WTC11 (cell line): Measurements from ENCODE around the gene LRRFIP1. TPM values are rescaled to one million over a fixed set of nuclear protein-coding genes. Genes with fewer than 3 reads are reported as not detected.

Source experiments
- ATAC-seq: fragments of 200-7000 bp; cut with Tn5 transposase; 2 replicates; pipeline ENCODE4 v1.10.0; 2021; ENCODE audit warnings: mild to moderate bottlenecking, moderate library complexity
- CTCF ChIA-PET: fragments of 300-600 bp; sonication (Branson Sonifier 250); formaldehyde crosslinking; loops from one replicate; lab custom pipeline; 2021; ENCODE audit warnings: antibody characterized with exemption; lab: Charles Lee
- POLR2A ChIA-PET: fragments of 350-600 bp; sonication (Branson Sonifier 250); formaldehyde crosslinking; loops from one replicate; lab custom pipeline; 2021; ENCODE audit warnings: antibody characterized with exemption; lab: Charles Lee
- DNase-seq: peaks from one replicate; pipeline ENCODE4 v3.0.0; 2021; ENCODE audit warnings: low spot score
- H3K27ac Mint-ChIP-seq: 2 replicates; pipeline ENCODE4 v1.8.0; 2021; ENCODE audit warnings: mixed read lengths
- H3K27me3 Mint-ChIP-seq: 2 replicates; pipeline ENCODE4 v1.8.0; 2021; ENCODE audit warnings: low read depth, mild to moderate bottlenecking, moderate library complexity, mixed read lengths
- H3K36me3 Mint-ChIP-seq: 2 replicates; pipeline ENCODE4 v1.8.0; 2021; ENCODE audit warnings: mixed read lengths
- H3K4me1 Mint-ChIP-seq: 2 replicates; pipeline ENCODE4 v1.8.0; 2022; ENCODE audit warnings: mixed read lengths
- H3K4me3 Mint-ChIP-seq: 2 replicates; pipeline ENCODE4 v1.8.0; 2021; ENCODE audit warnings: mild to moderate bottlenecking, moderate library complexity, mixed read lengths
- H3K9me3 Mint-ChIP-seq: 2 replicates; pipeline ENCODE4 v1.8.0; 2021; ENCODE audit warnings: mixed read lengths
- AR ChIP-seq: fragments of 250-450 bp; sonication (Bioruptor Pico); IDR thresholded peaks from 2 replicates; pipeline ENCODE4 v1.9.0; 2021; ENCODE audit warnings: mild to moderate bottlenecking
- ATF1 ChIP-seq: sonication (generic); formaldehyde crosslinking; IDR thresholded peaks from 2 replicates; pipeline ENCODE4 v1.8.1; 2023; ENCODE audit warnings: mild to moderate bottlenecking, moderate library complexity, missing genetic modification reagents
- ATF2 ChIP-seq: sonication (generic); formaldehyde crosslinking; IDR thresholded peaks from 2 replicates; pipeline ENCODE4 v1.8.1; 2022; ENCODE audit warnings: low read depth, missing genetic modification reagents, borderline replicate concordance
- CBFB ChIP-seq: sonication (generic); formaldehyde crosslinking; IDR thresholded peaks from 2 replicates; pipeline ENCODE4 v1.8.1; 2022; ENCODE audit warnings: mild to moderate bottlenecking, low read depth, missing genetic modification reagents
- EMX1 ChIP-seq: fragments of 250-450 bp; sonication (Bioruptor Pico); IDR thresholded peaks from 2 replicates; pipeline ENCODE4 v1.8.0; 2021; ENCODE audit warnings: mild to moderate bottlenecking
- GABPB1 ChIP-seq: sonication (generic); formaldehyde crosslinking; IDR thresholded peaks from 2 replicates; pipeline ENCODE4 v1.8.1; 2023; ENCODE audit warnings: mild to moderate bottlenecking, missing genetic modification reagents
- GRHL2 ChIP-seq: fragments of 250-450 bp; sonication (Bioruptor Pico); IDR thresholded peaks from 2 replicates; pipeline ENCODE4 v1.8.0; 2022; ENCODE audit warnings: mild to moderate bottlenecking, moderate library complexity; ENCODE audit not compliant: insufficient replicate concordance, severe bottlenecking
- HMGA2 ChIP-seq: fragments of 250-450 bp; sonication (Bioruptor Pico); IDR thresholded peaks from 2 replicates; pipeline ENCODE4 v1.4.0; 2021; ENCODE audit warnings: mild to moderate bottlenecking, moderate library complexity
- IRF2 ChIP-seq: sonication (generic); formaldehyde crosslinking; IDR thresholded peaks from 2 replicates; pipeline ENCODE4 v1.8.0; 2022; ENCODE audit warnings: low read depth, missing genetic modification reagents, borderline replicate concordance
- JUN ChIP-seq: sonication (generic); formaldehyde crosslinking; IDR thresholded peaks from 2 replicates; pipeline ENCODE4 v1.8.0; 2023; ENCODE audit warnings: mild to moderate bottlenecking, missing genetic modification reagents
- MLX ChIP-seq: sonication (generic); formaldehyde crosslinking; IDR thresholded peaks from 2 replicates; pipeline ENCODE4 v1.8.1; 2023; ENCODE audit warnings: mild to moderate bottlenecking, missing genetic modification reagents, moderate library complexity
- NFATC4 ChIP-seq: fragments of 250-450 bp; sonication (Bioruptor Pico); IDR thresholded peaks from 2 replicates; pipeline ENCODE4 v1.9.0; 2021; ENCODE audit warnings: mild to moderate bottlenecking
- OVOL2 ChIP-seq: fragments of 250-450 bp; sonication (Bioruptor Pico); IDR thresholded peaks from 2 replicates; pipeline ENCODE4 v1.9.0; 2021; ENCODE audit warnings: mild to moderate bottlenecking, borderline replicate concordance
- TCF7 ChIP-seq: sonication (generic); formaldehyde crosslinking; IDR thresholded peaks from 2 replicates; pipeline ENCODE4 v1.8.0; 2022; ENCODE audit warnings: mild to moderate bottlenecking, low read depth, missing genetic modification reagents, moderate library complexity
- ZNF396 ChIP-seq: fragments of 250-450 bp; sonication (Bioruptor Pico); IDR thresholded peaks from 2 replicates; pipeline ENCODE4 v1.8.0; 2021; ENCODE audit warnings: mild to moderate bottlenecking, moderate library complexity, borderline replicate concordance
- ZNF532 ChIP-seq: fragments of 250-450 bp; sonication (Bioruptor Pico); IDR thresholded peaks from 2 replicates; pipeline ENCODE4 v1.9.0; 2021; ENCODE audit warnings: mild to moderate bottlenecking, borderline replicate concordance
- total RNA-seq: library from RNA; stranded (reverse); gene quantifications from 3 replicates; pipeline ENCODE4 v1.2.3, GENCODE V29; 2021
- TF ChIP-seq, protein P1 (sequence below): sonication (generic); formaldehyde crosslinking; IDR thresholded peaks from 2 replicates; pipeline ENCODE4 v1.8.1; 2023; ENCODE audit warnings: mild to moderate bottlenecking, missing genetic modification reagents
- TF ChIP-seq, protein P2 (sequence below): sonication (generic); formaldehyde crosslinking; conservative IDR thresholded peaks from 2 replicates; pipeline ENCODE4 v1.8.1; 2022; ENCODE audit warnings: mild to moderate bottlenecking, missing genetic modification reagents
- TF ChIP-seq, protein P3 (sequence below): sonication (generic); formaldehyde crosslinking; IDR thresholded peaks from 2 replicates; pipeline ENCODE4 v1.8.0; 2022; ENCODE audit warnings: mild to moderate bottlenecking, missing genetic modification reagents
- TF ChIP-seq, protein P4 (sequence below): sonication (generic); formaldehyde crosslinking; IDR thresholded peaks from 2 replicates; pipeline ENCODE4 v1.8.0; 2022; ENCODE audit warnings: missing genetic modification reagents

The LRRFIP1 gene
- total RNA-seq, 1 experiment from 2014 or later, result 88.4 TPM

GRCh38 chr2:237797253-237797652 is 169.9 kb downstream of the LRRFIP1 start:
- no peaks in the 10 kb centered on the region for H3K27me3 Mint-ChIP-seq
- DNase-seq, result no peak
- CTCF ChIA-PET, result no interaction called here
- TF ChIP-seq HMGA2 (CRISPR knock-in tag), result no peak
- no peak for TF ChIP-seq ATF1
- TF ChIP-seq EMX1, result no peak
- no peak for TF ChIP-seq ZNF396 (CRISPR knock-in tag)
- TF ChIP-seq GRHL2 (CRISPR knock-in tag), result no peak
- no peak for TF ChIP-seq NFATC4 (CRISPR knock-in tag)
- TF ChIP-seq, protein P1, sequence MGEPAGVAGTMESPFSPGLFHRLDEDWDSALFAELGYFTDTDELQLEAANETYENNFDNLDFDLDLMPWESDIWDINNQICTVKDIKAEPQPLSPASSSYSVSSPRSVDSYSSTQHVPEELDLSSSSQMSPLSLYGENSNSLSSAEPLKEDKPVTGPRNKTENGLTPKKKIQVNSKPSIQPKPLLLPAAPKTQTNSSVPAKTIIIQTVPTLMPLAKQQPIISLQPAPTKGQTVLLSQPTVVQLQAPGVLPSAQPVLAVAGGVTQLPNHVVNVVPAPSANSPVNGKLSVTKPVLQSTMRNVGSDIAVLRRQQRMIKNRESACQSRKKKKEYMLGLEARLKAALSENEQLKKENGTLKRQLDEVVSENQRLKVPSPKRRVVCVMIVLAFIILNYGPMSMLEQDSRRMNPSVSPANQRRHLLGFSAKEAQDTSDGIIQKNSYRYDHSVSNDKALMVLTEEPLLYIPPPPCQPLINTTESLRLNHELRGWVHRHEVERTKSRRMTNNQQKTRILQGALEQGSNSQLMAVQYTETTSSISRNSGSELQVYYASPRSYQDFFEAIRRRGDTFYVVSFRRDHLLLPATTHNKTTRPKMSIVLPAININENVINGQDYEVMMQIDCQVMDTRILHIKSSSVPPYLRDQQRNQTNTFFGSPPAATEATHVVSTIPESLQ (CRISPR knock-in tag), result no peak
- no peak for TF ChIP-seq TCF7
- TF ChIP-seq AR (CRISPR knock-in tag), result no peak
- TF ChIP-seq ZNF532 (CRISPR knock-in tag), result no peak
- no peak for TF ChIP-seq MLX
- no peak for TF ChIP-seq IRF2 (CRISPR knock-in tag)
- no peak for TF ChIP-seq JUN (CRISPR knock-in tag)
- TF ChIP-seq, protein P2, sequence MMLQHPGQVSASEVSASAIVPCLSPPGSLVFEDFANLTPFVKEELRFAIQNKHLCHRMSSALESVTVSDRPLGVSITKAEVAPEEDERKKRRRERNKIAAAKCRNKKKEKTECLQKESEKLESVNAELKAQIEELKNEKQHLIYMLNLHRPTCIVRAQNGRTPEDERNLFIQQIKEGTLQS (CRISPR knock-in tag), result no peak
- TF ChIP-seq CBFB (CRISPR knock-in tag), result no peak
- TF ChIP-seq GABPB1 (CRISPR knock-in tag), result no peak
- TF ChIP-seq OVOL2 (CRISPR knock-in tag), result no peak
- no peak for TF ChIP-seq ATF2
- TF ChIP-seq, protein P3, sequence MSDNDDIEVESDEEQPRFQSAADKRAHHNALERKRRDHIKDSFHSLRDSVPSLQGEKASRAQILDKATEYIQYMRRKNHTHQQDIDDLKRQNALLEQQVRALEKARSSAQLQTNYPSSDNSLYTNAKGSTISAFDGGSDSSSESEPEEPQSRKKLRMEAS, result no peak
- TF ChIP-seq, protein P4, sequence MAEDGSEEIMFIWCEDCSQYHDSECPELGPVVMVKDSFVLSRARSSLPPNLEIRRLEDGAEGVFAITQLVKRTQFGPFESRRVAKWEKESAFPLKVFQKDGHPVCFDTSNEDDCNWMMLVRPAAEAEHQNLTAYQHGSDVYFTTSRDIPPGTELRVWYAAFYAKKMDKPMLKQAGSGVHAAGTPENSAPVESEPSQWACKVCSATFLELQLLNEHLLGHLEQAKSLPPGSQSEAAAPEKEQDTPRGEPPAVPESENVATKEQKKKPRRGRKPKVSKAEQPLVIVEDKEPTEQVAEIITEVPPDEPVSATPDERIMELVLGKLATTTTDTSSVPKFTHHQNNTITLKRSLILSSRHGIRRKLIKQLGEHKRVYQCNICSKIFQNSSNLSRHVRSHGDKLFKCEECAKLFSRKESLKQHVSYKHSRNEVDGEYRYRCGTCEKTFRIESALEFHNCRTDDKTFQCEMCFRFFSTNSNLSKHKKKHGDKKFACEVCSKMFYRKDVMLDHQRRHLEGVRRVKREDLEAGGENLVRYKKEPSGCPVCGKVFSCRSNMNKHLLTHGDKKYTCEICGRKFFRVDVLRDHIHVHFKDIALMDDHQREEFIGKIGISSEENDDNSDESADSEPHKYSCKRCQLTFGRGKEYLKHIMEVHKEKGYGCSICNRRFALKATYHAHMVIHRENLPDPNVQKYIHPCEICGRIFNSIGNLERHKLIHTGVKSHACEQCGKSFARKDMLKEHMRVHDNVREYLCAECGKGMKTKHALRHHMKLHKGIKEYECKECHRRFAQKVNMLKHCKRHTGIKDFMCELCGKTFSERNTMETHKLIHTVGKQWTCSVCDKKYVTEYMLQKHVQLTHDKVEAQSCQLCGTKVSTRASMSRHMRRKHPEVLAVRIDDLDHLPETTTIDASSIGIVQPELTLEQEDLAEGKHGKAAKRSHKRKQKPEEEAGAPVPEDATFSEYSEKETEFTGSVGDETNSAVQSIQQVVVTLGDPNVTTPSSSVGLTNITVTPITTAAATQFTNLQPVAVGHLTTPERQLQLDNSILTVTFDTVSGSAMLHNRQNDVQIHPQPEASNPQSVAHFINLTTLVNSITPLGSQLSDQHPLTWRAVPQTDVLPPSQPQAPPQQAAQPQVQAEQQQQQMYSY (CRISPR knock-in tag), result no peak
- H3K36me3 Mint-ChIP-seq, result no peaks in the 10 kb centered on the region; the same call in 1 of the 2 replicates
- no peak overlapping the region for H3K27ac Mint-ChIP-seq
- H3K9me3 Mint-ChIP-seq, result peaks cover 5% of the 10 kb centered on the region
- H3K4me1 Mint-ChIP-seq, result no peaks in the 10 kb centered on the region
- no peak overlapping the region for H3K4me3 Mint-ChIP-seq
- POLR2A ChIA-PET, result no interaction called here
- ATAC-seq, result no peak
